HG02885 (cell line): Measurements from ENCODE around the gene PPEF2.

ENCODE experiments used
- ATAC-seq: cut with Tn5 transposase; IDR thresholded peaks from one replicate; pipeline ENCODE4 v1.9.1; 2021; ENCODE audit warnings: mild to moderate bottlenecking; ENCODE audit not compliant: unreplicated experiment, poor library complexity

Gene PPEF2

GRCh38 chr4:75841641-75842520, 60.4 kb downstream of the PPEF2 start:
- ATAC-seq = no peak

GRCh38 chr4:75834772-75835154, 67.5 kb downstream of the PPEF2 start:
- no peak for ATAC-seq

- no peak for ATAC-seq
Observed at GRCh38 chr4:75834095-75834771, 68.0 kb downstream of the PPEF2 start.

GRCh38 chr4:75831856-75832405, 70.3 kb downstream of the PPEF2 start:
- ATAC-seq = no peak

- no peak for ATAC-seq
Observed at GRCh38 chr4:75830906-75831305, 71.3 kb downstream of the PPEF2 start.

- ATAC-seq = no peak
Observed at GRCh38 chr4:75823812-75824211, 78.4 kb downstream of the PPEF2 start.

GRCh38 chr4:75822416-75822815, 79.8 kb downstream of the PPEF2 start:
- no peak for ATAC-seq

GRCh38 chr4:75821966-75822365, 80.3 kb downstream of the PPEF2 start:
- ATAC-seq = no peak

GRCh38 chr4:75821216-75821615, 81.0 kb downstream of the PPEF2 start:
- no peak for ATAC-seq

- no peak for ATAC-seq
Observed at GRCh38 chr4:75820676-75821075, 81.6 kb downstream of the PPEF2 start.

- ATAC-seq = no peak
Observed at GRCh38 chr4:75820197-75820596, 82.1 kb downstream of the PPEF2 start.

GRCh38 chr4:75819121-75819520, 83.1 kb downstream of the PPEF2 start:
- no peak for ATAC-seq

GRCh38 chr4:75817901-75818300, 84.4 kb downstream of the PPEF2 start:
- ATAC-seq = no peak
